Amniotic stem cell (primary cell): ENCODE measurements around the gene MYOCOS.

Experiments
- DNase-seq: peaks from one replicate; lab custom pipeline; 2025; lab: John Stamatoyannopoulos, UW

The MYOCOS gene

DNA sequence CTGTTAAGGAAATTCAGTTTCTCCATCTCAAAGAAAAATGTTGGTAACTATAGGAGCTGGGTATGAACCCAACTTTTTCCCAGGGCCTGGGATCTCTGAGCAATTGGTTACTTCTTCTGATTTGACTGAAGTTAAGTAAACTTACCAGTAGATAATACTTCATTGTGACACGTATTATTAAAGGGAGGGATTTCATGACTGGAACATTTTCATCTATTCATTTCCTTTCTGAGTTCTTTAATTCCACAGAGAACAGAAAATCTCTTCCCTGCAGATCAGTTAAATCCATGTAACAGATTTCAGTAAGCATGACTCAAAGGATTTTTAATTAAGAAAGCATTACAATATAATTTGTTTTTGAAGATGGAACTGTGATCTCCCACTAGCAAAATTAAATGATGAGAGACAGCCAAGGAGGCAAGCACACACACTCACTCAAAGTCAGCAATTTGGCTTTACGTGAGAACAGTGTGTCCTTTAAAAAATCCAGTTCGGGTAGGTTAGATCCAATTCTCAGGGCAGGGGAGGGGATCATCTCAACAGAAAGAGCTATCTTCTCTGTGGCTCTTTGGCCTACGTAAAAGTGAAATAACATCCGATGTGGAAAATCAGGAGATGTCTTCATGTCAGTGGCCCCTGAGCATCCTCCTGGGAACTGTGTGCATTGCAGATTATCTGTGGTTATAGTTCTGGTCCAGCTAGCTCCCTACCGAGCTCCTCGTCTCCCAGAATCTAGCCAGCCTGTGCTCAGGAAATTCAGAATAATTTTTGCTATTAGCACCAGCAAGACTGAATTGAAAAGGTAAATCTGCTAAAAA, 41.2 kb downstream of the MYOCOS start:
- no peak for DNase-seq

DNA sequence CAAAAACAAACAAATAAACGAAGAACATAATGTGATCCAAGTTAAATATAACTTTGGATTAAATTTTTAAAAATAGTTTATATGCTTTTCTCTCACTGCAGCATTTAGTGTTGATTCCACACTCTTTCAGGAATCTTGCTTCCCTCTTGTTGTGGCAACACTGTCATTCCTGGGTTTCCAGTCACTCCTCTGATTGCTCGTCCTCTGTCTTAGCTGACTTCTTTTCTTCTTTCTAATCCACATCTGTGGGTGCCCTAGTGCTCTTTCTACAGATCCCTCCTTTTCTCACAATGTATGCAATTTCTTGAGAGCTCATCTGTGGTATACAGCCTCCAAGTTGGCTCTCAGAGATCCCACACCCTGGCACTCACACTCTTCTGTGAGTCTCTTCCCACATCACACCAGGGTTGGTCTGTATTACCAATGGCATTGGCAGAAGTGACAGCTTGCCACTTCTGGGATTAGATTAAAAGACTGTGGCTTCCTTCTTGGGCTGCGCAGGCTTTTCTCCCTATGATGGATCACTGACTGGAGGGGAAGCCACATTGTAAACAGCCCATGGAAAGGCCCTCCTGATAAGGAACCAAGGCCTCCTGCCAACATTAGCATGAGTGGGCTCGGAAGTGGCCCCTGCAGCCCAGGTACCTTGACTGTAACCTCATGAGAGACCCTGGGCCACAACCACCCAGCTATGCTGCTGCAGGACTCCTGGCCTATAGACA, 42.0 kb downstream of the MYOCOS start:
- DNase-seq: no peak

DNA sequence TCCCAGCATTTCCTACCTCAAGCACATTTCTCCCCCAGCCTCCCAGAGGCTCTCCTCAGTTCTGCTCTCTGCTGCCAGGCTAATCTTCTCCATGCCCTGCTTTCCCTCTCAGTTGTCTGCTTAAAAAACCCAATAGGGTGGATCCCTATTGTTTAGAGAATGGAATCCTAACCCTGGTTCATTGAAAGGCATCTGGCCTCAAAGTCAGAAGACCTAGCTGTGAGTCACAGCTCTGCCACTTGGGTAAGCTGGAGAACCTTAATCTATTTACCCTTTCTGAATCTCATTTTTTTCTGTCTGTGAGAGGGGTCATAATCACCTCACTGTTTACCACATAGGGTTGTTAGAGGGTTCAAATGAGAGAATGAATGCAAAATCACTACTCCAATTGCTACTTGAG, 42.9 kb downstream of the MYOCOS start:
- DNase-seq: no peak

DNA sequence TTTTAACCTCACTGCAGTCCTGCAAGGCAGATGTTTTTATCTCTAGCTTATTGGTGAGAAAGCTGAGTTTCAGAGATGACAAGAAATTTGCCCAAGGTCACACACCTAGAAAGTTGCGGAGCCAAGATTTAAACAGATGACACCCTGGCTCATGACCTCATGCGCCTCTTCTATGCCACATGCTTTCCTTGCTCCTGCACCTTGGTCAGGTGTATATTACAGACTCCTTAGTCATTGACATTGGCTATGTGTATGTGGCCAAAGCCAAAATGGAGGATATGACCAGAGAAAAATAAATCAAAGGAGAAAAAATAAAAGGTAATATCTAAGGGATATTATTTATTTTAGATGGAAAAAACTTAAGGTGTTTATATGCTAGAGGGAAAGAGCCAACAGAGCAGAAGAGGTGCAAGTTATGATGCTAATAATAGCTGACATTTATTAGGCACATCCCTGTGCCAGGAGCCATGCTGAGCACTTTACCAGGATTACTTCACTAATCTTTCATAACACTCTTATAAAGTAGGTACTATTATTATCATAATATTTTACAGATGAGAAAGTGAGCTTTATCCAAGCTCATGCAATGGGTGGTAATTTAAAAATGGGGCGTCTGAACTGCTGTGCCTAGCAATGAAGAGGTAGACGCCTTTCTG, 44.2 kb downstream of the MYOCOS start:
- DNase-seq: no peak

DNA sequence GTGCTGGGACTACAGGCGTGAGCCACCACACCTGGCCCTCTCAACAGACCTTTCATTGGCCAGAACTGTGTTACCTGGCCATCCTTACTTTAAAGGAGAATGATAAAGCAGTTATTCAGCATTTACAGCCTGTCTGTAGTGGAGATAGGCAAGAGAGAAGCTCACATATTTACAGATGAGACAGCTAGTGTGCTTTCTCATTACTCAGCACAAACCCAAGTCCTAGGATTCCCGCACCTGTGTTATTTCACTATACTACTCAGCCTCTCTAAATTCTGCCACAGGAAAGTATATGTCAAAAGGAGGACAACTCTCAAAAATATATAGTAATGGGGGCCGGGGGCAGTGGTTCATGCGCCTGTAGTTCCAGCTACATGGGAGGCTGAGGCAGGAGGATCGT, 46.3 kb downstream of the MYOCOS start:
- DNase-seq: no peak

DNA sequence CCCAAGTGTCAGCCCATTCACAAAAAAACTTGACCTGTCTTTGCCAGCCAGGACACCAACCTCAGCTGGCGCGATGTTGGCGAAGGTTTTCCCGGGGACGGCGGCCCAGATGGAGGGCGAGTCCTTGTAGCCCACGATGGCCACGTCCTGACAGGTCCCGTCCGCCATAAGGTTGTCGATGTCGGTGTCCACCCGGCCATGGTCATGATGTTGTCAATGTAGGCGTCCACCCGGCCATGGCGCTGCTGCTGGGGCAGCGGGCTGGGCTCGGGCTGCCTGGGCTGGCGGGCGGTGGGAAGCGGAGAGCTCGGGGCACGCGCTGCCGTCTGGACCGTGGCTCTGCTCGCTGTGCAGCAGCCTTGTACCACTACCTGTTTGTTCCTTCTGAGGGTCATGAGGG, 48.7 kb downstream of the MYOCOS start:
- DNase-seq: no peak

DNA sequence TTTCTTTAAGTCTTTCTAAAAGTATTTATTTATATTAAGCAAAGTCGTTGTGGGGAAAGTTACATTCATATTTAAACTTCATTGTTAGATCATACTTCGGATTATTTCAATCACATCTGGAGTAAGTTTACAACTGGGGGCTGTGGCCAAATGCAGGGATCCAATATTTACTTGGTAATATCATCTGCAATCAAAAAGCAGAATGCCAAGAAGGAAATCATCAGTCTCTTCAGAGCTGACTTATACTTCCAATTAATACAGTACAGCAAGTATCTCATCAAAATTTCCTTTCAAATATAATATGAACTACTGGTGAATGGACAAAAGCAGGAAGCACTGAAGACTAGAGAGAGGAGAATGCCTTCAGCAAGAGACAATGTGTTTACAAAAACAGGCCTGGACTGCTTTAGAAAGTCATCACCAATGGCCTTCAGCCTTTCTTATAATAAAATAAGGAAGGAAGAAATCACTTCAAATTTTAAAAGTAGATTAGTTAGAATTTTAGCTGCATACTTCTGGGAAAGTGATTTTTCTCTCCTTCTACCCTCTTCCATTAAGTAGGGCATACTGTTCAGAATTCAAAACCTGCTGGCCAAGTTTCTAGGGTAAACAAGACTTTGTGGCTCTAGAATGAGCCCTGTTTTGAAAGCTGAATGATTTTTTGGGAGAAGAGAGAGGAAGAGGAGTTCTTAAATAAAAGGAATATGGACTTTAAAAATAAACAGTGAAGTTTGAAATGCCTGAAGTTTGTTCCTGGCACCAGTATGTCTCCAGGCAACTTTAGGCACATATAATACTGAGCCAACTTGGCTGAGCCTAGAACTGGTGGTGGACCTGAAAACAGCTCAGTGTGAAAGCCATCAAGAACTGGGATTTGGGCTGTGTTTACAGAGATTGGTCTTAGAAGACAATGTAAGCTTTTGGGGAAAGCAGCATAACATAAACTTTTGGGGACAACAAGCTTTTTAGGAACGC, 52.7 kb downstream of the MYOCOS start:
- no peak for DNase-seq
